Middle frontal gyrus (tissue), 1 donor: ENCODE measurements around the gene HS6ST3.

Source experiments
- DNase-seq: peaks from one replicate; pipeline ENCODE4 v3.0.0-alpha.2; 2015; ENCODE audit warnings: low spot score; ENCODE audit errors: extremely low spot score

Gene HS6ST3

GRCh38 chr13:96533408-96533807 is 443.5 kb downstream of the HS6ST3 start:
- DNase-seq = no peak

GRCh38 chr13:96539791-96540190 is 449.9 kb downstream of the HS6ST3 start:
- DNase-seq = no peak

DNA sequence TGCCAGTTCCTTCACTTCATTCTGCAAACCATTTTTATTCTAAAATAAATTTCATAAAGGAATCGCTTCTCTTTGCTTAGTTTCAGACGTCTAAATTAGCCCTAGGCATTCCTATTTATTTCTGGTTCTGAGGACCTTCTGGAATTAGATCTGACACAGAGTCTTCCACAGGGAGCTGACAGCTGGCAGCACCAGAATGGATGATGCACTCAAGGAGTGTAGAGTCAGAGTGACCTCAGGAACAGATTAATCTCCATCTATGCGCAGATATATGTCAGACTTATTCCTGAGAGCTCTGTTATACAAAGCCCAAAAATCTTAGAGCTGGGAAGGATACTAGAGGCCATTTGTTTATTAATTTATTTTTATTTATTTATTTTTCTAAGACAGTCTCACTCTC is 450.8 kb downstream of the HS6ST3 start:
- DNase-seq = no peak

- DNase-seq = no peak
Measured at GRCh38 chr13:96542986-96543385, 453.1 kb downstream of the HS6ST3 start.

- no peak for DNase-seq
Measured at GRCh38 chr13:96544957-96545356, 455.1 kb downstream of the HS6ST3 start.

DNA sequence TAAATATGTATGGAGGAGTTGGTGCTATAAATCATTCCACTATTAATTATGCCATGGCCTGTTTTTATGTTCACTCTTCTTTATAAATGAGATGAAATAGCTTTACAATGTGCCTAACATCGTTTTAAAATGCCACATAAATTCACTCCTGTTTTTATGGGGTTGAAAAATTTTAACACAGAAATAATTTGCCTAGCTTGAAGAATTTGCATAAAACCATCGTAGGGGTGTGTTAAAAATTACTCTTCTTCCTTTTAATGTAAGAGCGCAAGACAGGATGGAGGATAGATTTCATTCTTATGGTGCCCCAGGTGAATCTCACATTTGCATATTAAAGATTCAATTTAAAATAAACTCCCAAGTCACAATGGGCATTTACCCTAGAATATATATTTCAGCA is 456.6 kb downstream of the HS6ST3 start:
- DNase-seq = no peak

GRCh38 chr13:96551546-96551945 is 461.6 kb downstream of the HS6ST3 start:
- no peak for DNase-seq

GRCh38 chr13:96552559-96552958 is 462.7 kb downstream of the HS6ST3 start:
- no peak for DNase-seq

DNA sequence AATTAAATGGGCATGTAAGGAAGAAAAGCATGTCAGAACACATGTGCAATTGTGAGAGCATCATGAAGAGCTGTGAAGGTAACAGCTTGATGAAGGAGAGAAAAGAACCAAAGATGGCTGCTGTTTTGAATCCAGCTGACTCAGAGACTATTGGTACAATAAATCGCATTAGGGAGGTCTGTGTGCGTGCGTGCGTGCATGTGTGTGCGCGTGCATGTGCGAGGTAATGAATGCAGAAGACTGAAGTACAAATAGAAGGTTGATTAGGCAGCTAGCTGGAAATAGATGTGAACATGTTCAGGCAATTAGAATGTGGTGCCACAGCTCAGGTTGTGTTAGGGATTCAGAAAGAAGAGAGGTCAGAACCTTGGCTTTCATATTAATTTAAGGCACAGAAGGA is 463.9 kb downstream of the HS6ST3 start:
- no peak for DNase-seq

DNA sequence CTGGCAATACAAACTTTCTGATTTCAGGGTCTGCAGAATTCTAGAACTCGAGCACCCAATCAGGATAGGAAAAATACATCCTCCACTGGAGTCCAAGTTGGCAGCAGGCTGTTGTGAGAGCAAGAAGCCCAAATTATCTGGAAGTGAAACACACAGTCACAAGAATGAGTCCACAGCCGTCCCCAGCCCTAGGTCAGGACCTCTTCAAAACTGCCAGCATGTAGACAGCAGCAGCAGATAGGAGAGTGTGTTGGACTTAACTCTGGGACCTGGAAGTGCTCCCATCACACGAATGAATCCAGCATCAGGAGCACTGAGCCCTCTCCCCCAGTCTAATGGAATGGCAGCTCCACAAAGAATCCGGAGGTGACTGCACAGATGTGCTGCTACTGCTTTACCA is 483.7 kb downstream of the HS6ST3 start:
- no peak for DNase-seq

GRCh38 chr13:96575423-96576320 is 485.8 kb downstream of the HS6ST3 start:
- no peak for DNase-seq

DNA sequence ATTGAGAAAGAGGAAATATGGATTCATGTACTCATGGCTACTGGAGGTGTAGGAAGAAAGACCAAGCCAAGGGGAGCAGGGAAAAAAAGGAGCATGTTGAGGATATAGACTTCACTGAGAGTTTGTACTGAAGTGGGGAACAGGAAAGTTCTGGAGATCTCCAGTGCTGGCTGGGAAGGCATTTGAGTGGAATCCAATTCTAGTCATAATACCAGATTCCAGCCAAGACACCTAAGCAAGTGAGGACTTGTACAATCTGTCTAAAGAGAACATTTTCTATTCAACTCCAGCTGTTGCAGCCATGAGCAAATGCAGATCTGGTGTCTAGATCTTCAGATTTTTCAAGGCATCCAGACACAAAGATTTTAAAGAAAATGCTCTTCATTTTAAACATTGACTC is 491.8 kb downstream of the HS6ST3 start:
- peak; percentile 12 for DNase-seq

- no peak for DNase-seq
Measured at GRCh38 chr13:96615252-96615651, 525.3 kb downstream of the HS6ST3 start.

GRCh38 chr13:96617528-96617927 is 527.6 kb downstream of the HS6ST3 start:
- DNase-seq = no peak

DNA sequence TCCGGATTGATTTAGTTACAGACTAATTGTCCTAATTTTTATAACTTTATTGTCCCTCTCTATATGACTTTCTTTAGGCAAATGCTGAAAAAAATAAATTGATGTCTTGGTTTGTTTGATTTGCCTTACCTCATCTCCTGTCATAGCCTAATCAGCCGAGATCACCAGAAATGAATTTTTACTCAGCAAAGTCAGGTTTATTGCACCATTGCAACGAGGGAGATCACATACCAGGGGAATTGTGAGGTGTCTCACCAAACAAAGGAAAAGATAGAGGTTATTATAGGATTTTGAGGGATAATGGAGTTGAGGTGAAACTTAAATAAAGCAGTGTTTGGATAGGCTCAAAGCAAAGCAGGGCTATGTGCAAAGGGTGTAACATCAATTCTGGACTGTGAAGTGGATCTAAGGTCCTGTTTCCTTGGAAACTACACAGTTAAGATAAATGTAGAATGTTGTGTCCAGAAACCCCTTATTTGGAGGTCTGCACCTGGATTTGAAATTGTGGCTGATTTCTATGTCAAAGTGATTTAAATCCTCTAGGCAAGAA is 531.8 kb downstream of the HS6ST3 start:
- no peak for DNase-seq

DNA sequence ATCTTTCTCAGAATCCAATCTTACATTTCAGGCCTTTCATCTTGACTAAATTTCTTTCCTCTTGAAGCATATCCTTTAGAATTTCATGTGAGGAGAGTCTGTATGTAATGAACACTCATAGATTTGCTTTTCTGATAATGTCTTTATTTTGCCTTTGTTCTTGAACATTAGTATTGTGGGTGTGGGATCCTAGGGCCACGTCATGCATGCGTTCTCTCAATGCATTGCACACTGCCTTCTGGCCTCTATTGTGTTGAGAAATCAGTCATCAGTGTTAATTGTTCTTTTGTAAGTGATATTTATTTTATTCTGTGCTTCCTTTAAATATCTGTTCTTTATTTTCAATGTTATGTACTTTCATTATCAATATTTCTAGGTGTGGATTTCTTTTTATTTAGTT is 539.4 kb downstream of the HS6ST3 start:
- no peak for DNase-seq

DNA sequence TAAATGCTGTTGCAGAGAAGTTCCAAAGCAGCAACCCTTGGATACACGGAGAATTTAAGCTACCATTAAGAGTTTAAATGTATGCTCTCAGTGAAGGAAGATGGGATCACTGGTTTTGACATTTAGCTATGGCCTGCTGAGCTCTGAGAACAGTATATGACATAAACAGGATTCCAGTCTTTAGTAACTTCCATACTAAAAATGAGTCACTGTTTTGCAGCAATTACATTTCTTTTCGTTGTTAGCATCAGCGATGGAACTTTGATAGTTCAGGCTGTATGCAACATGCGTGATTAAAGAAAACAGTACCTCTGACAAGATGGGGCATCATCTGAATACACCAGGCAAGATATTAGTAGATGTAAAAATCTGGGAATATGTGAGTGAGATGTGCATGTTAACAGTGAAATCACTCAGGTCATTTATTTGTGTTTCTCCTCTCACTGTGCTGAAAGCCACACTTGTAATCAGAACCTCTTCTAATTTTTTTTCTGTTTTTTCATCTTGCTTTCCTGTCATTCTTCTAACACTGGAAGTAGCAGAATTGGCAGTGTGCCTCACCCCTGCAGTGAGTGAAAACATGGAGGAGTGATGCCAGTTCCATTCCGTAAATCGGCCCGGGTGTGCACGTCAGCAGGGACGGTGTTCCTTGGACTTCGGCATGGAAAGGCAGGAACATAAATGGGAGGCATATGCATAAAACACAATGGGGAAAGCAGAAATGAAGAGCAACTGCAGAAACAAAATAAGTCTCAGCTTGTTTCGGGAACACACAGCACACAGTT is 542.8 kb downstream of the HS6ST3 start:
- DNase-seq = peak; percentile 16

DNA sequence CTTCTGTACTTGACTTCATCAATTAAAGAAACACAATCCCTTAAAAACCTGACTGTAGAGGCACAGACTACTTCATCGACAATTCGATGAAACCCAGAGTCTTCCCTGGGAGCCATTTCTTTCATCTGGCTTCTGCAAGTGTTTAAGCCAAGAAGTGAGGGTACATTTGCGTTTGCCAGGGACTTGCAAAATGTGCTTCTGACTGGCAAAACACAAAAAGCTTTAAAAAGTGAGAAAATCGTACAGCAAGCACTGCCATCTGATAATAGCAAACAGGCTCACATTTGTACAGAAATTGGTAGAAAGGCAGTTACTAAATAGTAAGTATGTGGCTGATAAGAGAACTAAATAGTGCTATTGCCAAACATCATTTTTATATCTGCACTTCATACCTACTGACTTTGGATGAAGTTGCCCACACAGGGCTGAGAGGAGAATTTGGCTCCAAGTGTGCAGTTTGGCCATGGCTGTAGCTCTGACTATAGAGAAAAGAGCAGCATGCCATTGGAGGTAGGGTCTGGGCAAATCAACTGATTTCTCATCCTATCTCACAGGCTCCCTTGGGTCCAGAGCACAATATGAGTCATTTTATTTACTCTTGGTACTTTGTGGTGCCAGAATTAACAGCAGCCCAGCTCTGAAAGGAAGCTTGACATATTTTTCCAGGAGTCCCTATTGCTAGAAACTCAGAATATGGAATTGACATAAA is 546.2 kb downstream of the HS6ST3 start:
- no peak for DNase-seq

DNA sequence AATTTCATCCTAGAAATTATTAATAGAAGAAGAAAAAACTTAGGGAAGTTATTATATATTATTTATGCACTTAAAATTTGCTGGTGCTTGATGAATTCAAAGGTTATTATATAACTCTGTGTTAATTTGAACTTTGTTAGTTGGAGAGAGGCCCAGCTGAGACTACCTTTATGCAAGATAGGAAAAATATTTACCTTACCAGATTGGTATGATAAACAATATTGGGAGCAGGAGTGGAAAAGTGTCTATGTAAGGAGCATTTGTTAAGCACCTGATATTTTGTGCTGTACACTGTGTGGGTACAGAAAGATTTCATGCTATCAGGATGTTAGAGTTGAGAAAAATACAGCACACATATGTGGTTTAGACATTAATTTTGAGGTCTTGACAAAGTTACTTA is 547.1 kb downstream of the HS6ST3 start:
- no peak for DNase-seq

- DNase-seq = no peak
Measured at GRCh38 chr13:96646101-96646500, 556.2 kb downstream of the HS6ST3 start.

GRCh38 chr13:96646515-96647211 is 556.8 kb downstream of the HS6ST3 start:
- no peak for DNase-seq
